Activated CD8-positive, alpha-beta memory T cell treated with anti-CD3 and anti-CD28 coated beads, Interleukin-2, amount 50 U/mL, for 4 hours (primary cell): ENCODE data around the gene CLPX.
"Not testable (repeated sequence)": the region's sequence is repeated elsewhere in the genome, so short reads cannot be mapped to it uniquely, and the experiment has no call there.

Experiments
- DNase-seq: peaks from one replicate; pipeline ENCODE4 v3.0.0-alpha.2; 2020

Gene CLPX

DNA sequence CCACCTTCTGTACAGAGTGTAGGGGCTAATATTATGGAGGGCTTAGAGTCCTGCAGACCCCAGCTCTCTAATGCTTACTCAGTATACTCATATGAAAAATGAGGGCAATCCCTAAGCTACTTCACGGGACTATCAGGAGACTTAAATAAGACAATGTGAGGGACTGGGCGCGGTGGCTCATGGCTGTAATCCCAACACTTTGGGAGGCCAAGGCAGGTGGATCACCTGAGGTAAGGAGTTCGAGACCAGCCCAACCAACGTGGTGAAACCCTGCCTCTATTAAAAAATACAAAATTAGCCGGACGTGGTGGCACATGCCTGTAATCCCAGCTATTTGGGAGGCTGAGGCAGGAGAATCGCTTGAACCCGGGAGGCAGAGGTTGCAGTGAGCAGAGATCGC is 85.3 kb downstream of the CLPX start:
- DNase-seq = not testable (repeated sequence)

DNA sequence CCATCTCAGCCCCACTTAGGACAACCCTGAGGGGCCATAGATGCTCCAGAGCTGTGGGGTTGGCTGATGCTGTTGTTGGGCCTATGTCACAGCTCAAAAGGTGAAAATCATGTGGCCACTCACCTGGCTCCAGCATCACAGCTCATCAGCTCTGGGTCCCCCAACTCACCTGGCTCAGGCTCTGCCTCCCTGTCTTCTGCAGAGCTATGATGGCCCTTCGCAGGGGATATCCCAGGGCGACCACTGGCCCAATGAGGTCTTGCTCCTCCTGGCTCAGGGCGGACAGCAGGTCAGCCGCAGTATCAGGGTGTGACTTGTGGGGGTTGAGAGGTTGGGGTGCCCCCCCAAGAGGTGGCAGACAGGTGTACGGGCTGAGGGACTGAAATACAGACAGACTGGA is 85.8 kb downstream of the CLPX start:
- no peak for DNase-seq
